Endothelial cell of hepatic sinusoid (primary cell): ENCODE measurements around the gene C2orf72.

ENCODE experiments used
- in situ Hi-C: cut with HindIII; loops from 2 replicates; pipeline ENCODE4 v1.10.0; 2017; ENCODE audit warnings: low sequenced_read_pairs

Gene C2orf72

DNA sequence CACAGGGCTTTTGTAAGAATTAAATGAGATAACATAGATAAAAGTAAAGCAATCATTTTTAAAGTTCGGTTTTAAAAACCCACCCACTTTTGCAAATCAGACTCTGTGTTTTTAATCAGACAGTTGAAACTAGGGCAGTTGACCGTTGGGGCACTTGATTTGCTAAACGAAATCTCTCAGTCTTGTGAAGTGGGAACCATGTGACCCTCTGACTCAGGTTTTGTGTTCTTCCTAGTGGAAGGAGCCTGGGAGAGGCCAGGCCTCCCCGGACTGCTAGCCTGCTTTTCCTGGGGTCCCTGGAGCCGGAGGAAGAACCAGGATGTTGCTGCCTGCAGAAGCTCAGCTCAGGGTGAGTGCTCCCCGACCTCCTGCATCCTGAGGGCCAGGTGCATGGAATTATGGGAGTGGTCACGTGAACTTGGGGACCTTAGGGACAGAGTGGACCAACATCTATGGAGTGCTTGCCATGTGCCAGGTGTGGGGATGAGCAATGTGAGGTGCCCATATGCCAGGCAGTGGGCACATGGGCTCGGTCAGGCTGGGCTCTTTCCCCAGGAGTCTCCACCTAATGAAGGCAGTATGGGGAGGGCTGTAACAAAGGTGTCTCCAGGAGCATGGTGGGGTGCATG, 3.9 kb downstream of the C2orf72 start:
- in situ Hi-C loops = loop anchor here (5.0 kb wide), 2 partner anchors 39 to 104 kb away; no protein-coding TSS in a partner anchor

DNA sequence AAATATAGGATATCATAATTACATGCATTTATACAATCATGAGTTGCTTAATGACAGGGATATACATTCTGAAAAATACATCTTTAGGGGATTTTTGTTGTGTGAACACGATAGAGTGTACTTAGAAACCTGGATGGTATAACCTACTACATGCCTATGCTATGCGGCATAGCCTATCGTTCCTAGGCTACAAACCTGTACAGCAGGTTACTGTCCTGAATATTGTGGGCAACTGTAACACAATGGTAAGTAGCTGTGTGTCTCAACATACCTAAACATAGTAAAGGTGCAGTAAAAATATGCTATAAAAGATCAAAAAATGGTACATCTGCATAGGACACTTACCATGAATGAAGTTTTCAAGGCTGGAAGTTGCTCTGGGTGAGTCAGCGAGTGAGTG, 6.5 kb downstream of the C2orf72 start:
- in situ Hi-C loops = loop anchor here (5.0 kb wide), 2 partner anchors 41 to 106 kb away; no protein-coding TSS in a partner anchor

DNA sequence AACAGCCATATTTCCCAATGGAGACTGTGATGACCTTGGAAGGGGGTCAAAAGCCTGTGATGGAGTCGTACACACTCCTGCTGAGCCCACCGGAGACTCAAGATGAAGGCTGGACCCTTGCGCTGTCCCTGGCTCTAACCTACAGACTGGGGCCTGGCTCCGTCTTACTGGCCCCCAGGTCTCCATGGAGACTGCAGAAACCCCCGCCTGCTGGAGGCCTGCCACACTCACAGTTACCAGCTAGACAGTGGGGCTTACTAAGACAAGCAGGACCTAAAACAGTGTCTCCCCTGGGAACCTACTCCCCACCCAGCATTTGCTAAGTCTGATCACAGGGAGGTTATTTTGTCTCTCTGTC, 9.6 kb downstream of the C2orf72 start:
- in situ Hi-C loops = no loop called here

DNA sequence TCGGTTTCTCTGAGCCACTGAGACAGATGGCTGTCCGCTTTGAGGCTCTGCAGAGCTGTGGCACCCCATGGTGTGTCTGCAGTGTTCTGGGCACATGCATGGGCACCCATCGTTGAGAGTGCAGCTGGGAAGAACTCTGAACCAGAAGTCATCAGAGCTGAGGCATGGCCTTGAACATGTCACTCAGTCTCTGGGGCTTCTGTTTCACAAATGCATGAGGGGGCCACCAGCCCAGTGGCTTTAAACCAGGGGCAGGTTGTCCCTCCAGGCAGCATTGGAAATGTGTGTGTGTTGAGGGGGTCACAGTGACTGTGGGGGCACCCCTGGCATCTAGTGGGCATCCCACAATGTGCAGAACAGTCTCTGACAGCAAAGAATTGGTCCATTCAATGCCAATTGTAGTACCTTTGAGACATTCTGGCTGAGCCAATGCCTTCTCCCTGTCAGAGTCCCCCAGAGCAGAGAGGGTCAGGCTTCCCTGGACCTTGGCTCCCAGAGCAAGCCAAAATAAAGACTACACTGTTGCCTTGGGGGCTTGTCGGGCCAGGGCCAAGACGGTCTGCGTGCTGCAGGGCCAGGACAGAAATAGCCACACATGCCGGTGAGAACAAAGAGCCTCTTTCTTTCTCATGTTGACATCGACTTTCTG, 10.1 kb downstream of the C2orf72 start:
- in situ Hi-C loops = no loop called here

DNA sequence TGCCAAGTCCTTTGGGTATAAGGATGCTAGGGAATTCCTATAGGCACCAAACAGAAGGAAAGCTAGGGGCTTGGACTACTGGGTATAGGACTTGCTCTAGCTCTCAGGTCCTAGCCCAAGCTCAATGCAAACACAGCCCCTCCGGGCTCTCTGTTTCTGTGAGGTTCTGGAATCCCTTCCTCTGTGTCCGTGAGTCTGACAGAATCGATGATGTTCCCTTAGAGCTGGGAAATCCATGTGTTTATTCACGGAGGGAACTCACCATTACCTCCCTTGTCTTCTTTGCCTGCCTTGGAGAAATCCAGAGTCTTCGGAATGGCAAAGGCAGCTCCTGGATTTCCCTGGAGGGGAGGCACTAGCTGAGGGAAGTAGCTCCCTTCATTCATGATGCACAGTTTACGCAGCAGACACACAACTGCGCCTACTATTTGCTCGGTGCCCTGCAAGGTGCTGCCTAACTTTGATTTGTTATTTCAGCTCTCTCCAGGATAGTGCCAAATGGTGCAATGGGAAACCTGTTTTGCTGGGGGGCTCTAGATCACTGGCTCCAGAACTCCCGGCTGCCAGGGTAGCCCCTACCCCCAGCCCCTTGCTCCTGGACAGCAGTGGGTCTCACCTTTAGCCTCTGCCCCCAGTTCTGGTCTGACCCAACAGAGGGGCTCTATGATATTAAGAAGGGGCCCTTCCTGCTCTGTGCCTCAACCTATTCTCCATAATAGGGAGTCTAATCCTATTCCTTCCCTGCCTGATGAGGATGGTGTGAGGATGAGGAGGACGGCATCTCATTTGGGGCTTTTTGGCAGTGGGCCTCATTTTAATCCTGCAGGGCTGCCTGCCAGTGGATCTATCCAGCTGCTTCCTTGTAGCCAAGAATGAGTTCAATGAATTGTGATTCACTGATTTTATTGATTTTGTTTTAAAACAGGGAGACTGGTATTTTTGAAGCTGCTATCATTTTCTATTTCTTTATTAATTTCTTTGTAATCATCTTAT, 10.9 kb downstream of the C2orf72 start:
- in situ Hi-C loops = no loop called here

DNA sequence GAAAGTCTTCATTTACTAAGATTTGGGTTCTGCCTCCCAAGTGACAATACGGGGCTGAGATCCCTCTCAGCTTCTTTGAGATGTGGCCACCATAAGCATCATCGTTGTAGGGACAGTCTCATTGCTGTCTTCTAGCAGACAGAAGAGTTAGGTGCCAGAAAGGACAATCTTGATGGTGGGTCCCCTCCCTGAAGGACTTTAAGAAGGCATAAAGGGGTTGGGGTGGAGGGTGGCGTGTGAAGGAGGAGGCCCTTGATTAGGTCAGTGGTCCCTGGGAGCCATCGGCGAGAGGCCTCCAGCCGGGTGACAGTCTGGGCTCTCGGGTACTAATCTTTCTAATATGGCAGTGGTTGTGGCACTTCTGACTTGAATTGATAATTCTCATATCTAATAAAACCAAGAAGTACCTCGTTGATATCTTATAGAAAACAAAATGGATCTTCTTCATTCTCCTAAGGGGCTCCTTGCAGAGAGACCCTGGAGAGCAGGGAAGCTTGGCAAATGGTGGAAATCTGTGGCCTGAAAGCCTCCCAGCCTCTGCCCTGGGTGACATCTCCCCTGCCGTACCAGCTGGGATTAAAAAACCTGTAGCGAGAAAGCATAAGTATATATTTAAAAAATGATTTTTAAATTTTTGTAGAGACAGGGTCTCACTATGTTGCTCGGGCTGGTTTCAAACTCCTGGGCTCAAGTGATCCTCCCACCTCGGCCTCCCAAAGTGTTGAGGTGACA, 12.1 kb downstream of the C2orf72 start:
- in situ Hi-C loops = no loop called here

DNA sequence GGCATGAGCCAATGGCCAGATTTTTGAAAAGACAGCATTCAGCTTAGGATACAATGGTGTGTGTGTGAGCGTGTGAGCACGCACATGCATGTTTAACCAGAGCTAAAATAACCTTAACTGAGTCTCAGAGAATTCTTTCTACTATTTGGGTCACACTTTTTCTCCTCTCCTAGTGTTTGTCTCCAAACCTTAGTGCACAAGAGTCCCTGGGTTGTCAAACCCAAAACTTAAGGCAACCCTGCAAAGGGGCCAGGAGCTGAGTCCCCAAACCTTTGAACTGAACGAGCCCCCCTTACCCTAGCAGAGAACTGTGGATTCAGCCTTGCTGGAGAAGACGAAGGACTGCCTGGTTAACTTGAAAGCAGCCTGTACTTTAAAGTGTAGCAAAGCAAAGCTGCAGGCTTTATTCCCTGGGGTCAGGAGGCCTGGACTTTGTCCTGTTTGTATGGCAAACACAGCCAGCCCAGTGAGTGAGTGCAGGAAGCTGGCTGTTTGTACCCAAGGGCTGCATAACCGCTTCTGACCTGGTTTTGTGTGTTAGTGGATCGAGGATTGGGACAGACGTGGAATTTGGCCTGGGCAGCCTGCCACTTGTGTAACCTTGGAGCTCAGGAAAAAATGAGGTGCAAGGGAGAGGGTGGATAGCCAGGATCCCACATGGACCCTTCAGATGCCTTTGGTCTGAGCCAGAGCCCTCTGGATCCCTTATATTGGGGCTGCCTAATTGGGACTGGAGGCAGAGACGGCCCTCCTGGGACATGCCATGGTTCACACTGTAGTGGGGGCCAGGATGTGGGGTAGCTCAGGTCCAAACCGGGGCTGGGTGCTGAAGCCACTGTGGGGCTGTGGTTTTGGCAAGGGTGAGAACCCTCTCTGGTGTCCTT, 12.9 kb downstream of the C2orf72 start:
- in situ Hi-C loops = no loop called here

DNA sequence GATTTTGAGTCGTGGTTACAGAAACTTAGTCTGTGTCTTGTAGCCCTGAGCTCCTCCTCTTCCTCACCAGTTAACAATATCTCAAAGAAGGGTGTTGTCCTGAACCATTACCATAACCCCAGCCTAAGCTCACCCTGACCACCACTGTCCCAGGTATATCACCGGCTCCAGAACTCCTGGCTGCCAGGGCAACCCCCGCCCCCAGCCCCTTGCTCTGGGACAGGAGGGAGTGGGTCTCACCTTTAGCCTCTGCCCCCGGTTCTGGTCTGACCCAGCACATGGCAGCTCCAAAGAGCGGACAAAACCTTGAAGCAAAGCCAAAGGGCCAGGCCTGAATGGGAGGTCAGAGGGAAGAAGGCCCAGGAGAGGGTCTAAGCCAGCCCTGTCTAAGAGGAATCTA, 13.8 kb downstream of the C2orf72 start:
- in situ Hi-C loops = no loop called here

DNA sequence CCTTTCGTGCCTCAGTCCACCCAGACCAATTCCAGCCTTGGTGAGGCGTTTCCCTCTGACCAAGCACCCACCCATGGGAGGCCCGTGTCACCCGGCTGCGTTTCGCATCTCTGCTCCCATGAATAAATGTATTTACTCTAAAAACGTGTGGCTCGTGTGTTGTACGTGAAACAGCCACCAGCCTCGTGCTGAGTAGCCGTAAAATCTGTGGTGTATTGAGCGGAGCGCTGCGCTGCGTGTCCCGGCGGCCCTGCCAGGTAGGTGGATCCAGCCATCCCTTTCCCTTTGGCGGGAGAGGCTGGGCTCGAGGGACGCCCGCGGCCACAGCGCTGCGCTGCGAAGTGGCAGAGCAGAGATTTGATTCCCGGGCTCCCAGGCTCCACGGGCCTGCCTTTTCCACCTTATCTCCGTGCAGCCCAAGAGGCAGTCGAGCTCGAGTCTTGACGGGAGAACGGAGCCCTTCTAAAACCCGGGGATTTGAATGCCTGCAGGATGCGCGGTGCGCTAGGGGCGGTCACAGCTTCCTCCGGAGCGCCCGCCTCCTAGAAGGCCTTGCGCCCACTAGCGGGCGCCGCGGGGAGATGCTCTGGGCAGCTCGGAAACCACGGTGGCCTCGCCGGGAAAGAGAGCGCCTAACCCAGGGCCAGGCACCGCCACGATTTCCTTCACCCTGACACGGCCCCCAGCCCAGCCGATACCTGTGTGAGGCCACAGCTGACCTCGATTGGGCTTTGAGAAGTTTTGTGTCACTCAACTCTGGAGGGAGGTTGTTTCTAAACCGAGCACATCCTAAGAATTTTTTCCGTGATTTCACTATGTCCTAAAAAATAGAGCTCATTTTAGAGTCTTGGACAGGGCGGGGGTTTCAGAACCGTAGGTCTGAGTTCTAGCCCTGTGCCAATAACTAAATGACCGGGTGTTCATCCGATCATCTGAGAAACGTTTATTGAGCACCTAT, 15.4 kb downstream of the C2orf72 start:
- in situ Hi-C loops = no loop called here

DNA sequence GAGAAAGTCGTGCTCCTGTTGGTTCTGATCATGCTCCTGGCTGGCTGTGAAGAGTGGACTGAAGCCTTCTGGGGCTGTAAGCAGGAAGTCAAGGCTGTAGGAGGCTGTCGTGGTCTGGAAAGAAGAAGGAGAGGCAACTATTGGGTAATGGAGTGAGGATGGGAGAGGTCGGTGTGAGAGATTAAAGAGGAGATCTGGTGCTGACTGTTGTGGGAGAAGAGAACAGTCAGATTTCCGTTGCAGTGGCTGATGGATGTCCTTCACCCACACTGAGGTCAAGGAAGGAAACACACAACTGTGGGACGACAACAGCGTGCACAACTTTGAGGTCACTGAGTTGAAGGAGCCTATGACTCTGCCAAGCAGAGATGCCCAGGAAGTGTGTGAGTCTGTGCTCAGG, 16.5 kb downstream of the C2orf72 start:
- in situ Hi-C loops = no loop called here

DNA sequence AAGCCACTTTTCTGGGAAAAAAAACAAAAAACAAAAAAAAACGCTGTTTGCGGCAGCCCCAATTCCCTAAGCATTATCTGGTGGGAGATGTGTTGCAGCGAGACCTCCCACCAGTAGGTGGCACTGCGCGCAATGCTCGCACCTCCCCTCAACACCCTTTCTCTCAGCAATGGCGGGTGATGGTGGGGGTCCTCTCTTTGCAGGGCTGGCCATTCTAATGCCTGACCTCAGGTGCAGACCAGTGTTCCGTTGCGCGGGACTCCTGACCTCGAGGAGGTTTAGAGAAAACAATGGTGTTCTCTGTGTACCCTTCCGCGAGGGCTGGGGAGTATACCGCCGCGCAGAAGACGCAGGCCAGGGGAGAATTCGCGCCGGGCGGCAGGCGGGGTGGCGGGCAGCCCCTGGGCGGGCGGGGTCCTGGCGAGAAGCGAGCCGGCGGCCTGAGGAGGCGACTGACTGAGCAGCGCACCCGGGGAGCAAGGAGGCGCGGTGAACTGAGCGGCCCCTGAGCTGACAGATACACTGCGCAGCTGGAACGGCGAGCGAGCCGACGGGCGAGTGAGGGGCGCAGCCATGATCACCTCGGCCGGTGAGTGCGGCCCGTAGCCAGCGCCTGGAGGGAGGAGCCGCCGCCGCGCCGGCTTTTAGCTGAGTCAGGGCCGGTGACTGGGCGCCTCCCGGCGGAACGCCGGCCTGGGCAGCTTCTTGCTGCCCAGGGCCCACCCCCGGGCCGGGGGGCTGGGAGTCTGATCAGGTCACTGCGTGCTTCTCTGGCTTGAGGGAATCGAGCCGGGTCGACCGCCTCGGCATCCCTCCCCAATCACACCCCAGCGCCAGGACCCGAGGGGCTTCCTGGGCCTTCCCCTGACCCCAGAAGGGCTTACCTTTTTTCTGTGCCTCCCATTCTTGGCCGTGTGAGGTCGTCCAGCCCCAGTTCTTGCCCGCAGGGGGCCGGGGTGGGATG, 19.4 kb downstream of the C2orf72 start, which contains the start of gene PSMD1:
TSS of gene PSMD1 (plus strand) at position 415 of the 964 bp plus-strand sequence. CDS start at position 574, 159 bp downstream.
- in situ Hi-C loops = loop anchor here (5.0 kb wide), 1 partner anchor 144 kb away; no protein-coding TSS in a partner anchor

DNA sequence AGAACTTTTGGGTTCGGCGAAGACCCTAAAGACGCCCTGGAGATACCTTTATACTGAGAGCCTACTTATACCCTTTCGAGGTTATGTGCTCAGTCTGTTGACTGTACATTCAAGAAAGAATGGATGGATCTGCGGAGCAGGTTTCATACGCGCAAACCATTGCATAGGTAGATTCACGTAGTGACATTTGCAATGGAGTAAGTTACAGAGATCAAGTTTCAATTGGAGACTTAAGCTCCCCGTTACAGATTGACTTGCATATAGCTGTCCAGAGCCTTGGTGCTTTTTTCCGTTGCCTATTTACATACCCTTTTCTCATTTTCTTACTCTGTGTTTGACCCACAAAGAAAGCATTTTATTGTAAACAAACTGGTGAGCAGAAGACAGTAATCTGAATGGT, 20.3 kb downstream of the C2orf72 start:
- in situ Hi-C loops = loop anchor here (5.0 kb wide), 1 partner anchor 145 kb away; no protein-coding TSS in a partner anchor

DNA sequence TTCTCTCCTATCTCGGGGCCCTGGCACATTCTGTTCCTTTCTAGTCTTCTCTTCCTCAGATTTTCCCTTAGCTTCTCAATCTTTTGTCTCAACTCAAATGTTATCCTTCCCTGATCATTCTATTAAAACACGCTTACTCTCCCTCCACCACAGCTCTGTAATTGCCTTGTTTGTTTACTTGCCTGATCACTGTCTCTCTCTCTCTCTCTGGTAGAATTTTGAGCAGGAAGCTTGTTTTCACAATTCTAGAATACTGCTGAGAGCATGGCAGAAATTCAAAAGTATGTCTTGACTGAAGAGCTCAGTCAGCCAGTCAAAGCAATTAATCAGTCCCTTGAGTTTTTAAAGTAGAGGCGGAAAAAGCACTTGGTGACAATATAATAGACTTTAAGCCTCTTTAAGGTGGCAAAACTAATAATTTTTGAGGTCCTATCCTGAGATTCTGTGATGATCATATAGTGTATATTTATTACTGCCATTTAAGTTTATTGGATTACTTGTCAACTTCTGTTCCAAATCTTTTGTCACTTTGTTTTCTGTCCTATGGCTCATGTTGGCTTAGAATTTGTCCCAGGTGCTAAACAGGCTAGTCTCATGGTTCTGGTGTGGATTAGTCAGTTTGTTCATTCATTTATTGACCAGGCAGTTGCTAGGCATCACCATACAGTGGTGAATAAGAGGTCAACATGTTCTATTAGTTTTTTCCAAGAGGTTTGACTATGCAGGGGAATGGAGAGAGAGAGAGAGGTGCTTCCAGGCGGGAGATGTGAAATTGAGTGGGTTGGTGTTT, 21.6 kb downstream of the C2orf72 start:
- in situ Hi-C loops = loop anchor here (5.0 kb wide), 1 partner anchor 147 kb away; no protein-coding TSS in a partner anchor

DNA sequence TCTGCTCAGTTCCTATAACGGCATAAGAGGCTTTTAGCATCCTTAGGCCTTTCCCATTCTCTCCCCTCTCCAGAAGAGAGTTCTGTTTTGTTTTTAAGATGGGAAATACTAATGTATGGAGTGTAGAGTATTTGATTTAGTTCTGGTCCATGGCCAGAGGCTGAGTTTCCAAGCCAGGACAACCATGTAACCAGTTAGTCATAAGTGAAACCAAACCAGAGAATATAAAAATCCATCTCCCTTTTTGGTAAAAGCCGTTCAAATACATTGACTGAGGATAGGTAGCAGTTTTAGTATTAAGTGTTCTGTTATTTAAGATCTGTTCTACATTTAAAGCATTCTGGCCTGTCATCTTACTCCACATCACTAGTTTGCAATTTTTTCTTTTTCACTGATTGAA, 22.4 kb downstream of the C2orf72 start:
- in situ Hi-C loops = loop anchor here (5.0 kb wide), 1 partner anchor 147 kb away; no protein-coding TSS in a partner anchor

DNA sequence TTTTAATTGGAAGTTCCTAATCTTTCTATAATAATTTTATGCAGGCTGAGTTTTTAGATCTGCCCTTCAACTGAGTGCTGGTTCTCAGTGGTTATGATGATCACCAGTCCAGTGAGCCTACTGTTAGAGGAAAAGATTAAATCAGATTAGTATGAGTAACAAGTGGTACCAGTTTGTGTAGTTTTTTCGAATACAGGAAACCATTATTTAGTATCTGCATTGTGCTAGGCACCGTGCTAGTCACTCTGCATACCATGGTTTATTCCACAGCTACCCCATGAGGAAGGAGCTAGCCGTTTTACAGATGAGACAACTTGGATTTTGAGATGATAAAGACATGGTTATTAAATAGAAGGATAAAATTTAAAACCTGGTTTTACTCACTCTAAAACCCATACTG, 25.5 kb downstream of the C2orf72 start:
- in situ Hi-C loops = no loop called here

DNA sequence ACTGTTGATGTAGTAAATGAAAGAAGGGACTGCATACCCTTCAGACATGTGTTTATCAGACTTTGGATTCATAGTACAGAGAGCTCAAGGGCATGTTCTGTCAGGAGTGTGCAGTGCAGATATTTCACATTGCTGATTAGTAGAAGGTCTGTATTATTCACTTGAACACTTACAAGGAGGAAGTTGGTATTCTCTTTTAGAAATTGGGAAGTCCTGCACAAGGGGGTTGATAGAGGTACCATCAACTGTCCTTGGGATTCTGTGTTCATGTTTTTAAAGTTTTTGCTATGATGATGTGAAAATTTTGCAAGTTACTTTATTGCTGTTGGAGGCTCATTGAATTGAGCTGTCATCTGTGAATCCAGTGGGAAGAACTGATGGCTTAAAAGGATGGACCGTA, 26.0 kb downstream of the C2orf72 start:
- in situ Hi-C loops = no loop called here
